GM10847 (cell line): ENCODE measurements around the gene RNF167.

Source experiments
- POLR2A ChIP-seq: IDR thresholded peaks from 2 replicates; pipeline ENCODE4 v1.6.1; 2011; ENCODE audit not compliant: insufficient read length; ENCODE audit errors: extremely low read depth

The RNF167 gene

GRCh38 chr17:4939796-4940554, at the start of gene RNF167, which contains the start of gene SLC25A11:
Gene RNF167, plus strand, starts transcription at chr17:4940268. Its CDS starts 642 bp downstream, at chr17:4940910.
Gene SLC25A11, minus strand, starts transcription at chr17:4940046. Its CDS starts 136 bp downstream, at chr17:4939910.
- peak; percentile 87 for TF ChIP-seq POLR2A

GRCh38 chr17:4891411-4892410, 48.4 kb upstream of the RNF167 start:
- no peak for TF ChIP-seq POLR2A

GRCh38 chr17:4892499-4893221, 47.4 kb upstream of the RNF167 start:
- no peak for TF ChIP-seq POLR2A

GRCh38 chr17:4893272-4893671, 46.8 kb upstream of the RNF167 start:
- TF ChIP-seq POLR2A, result no peak

GRCh38 chr17:4893721-4894560, 46.1 kb upstream of the RNF167 start:
- no peak for TF ChIP-seq POLR2A

GRCh38 chr17:4895121-4895520, 44.9 kb upstream of the RNF167 start:
- no peak for TF ChIP-seq POLR2A

- no peak for TF ChIP-seq POLR2A
These were observed 44.3 kb upstream of the RNF167 start for GRCh38 chr17:4895657-4896331.

- TF ChIP-seq POLR2A, result no peak
These were observed 43.5 kb upstream of the RNF167 start for GRCh38 chr17:4896332-4897197.

- TF ChIP-seq POLR2A, result no peak
These were observed 42.8 kb upstream of the RNF167 start for GRCh38 chr17:4897198-4897687.

GRCh38 chr17:4897785-4898184, 42.3 kb upstream of the RNF167 start:
- no peak for TF ChIP-seq POLR2A

GRCh38 chr17:4898351-4898750, 41.7 kb upstream of the RNF167 start:
- TF ChIP-seq POLR2A, result no peak

- no peak for TF ChIP-seq POLR2A
These were observed 41.1 kb upstream of the RNF167 start for GRCh38 chr17:4898927-4899326.
